ENCODE data around the gene CISTR.

Gene CISTR

GRCh38 chr12:53696655-53697331 lies 55.0 kb downstream of the CISTR start:
- H3K4me3 ChIP-seq (ENCODE audit: low read length), result no peak overlapping the region
- no peak for TF ChIP-seq CTCF (conservative IDR thresholded peaks at IDR 0.05; ENCODE audit: low read length)
- no peak for DNase-seq (ENCODE audit: low read depth)
